HCT116 (cell line): ENCODE data around the gene SNX25. TPM values are rescaled to one million over a fixed set of nuclear protein-coding genes. Genes with fewer than 3 reads are reported as not detected.

ENCODE experiments used
- ATAC-seq: fragments of 200-7000 bp; cut with Tn5 transposase; 2 replicates; pipeline ENCODE4 v1.9.1; 2020; ENCODE audit warnings: mild to moderate bottlenecking, moderate library complexity
- BruUV-seq: library from RNA; stranded (reverse); fragments of 400-500 nt; replicated peaks from 2 replicates; lab custom pipeline; 2021; lab: Mats Ljungman, UMichigan
- CTCF ChIA-PET: fragments of 300-600 bp; sonication (Branson Sonifier 250); formaldehyde crosslinking; loops from one replicate; lab custom pipeline; 2021; ENCODE audit warnings: antibody characterized with exemption; lab: Charles Lee
- POLR2A ChIA-PET: fragments of 300-600, 350-600 bp; sonication (Branson Sonifier 250); formaldehyde crosslinking; loops from one replicate; lab custom pipeline; 2021; ENCODE audit warnings: antibody characterized with exemption; lab: Charles Lee
- RAD21 ChIA-PET, 2 experiments: fragments of 300-600 bp; sonication (Branson Sonifier 250); formaldehyde crosslinking; loops; one replicate each; lab custom pipeline; 2023; ENCODE audit warnings: low total read pairs in 2 of 2; ENCODE audit not compliant: uncharacterized antibody in 2 of 2, unreplicated experiment in 2 of 2, low non-redundant PET in 1 of 2; lab: Charles Lee
- DNase-seq: peaks from one replicate; pipeline ENCODE4 v3.0.0-alpha.2; 2010; ENCODE audit warnings: low read depth, low spot score
- H2AFZ ChIP-seq: fragments of 200-600 bp; shearing (Covaris generic), sonication (generic); 2 replicates; pipeline ENCODE4 v1.6.1; 2017; ENCODE audit warnings: low read depth, mixed run types, mixed read lengths, antibody characterized with exemption, low read length; ENCODE audit not compliant: poor library complexity, severe bottlenecking
- H3K27ac ChIP-seq: 2 replicates; pipeline ENCODE4 v1.5.1; 2012; ENCODE audit warnings: low read depth, low read length
- H3K27me3 ChIP-seq: fragments of 200-600 bp; sonication (generic); 2 replicates; pipeline ENCODE4 v1.6.1; 2016; ENCODE audit warnings: mixed run types, low read length, mixed read lengths; ENCODE audit not compliant: insufficient read depth
- H3K36me3 ChIP-seq, 2 experiments: fragments of 200-500 bp in 1 of 2; fragments of 200-600 bp in 1 of 2; sonication (Bioruptor generic) in 1 of 2; sonication (generic) in 1 of 2; 2 replicates each; pipeline versions ENCODE4 v1.5.1 to v1.6.1; 2014 to 2016; ENCODE audit warnings: low read length in 2 of 2, inconsistent platforms in 1 of 2, mixed read lengths in 1 of 2, mixed run types in 1 of 2; ENCODE audit not compliant: insufficient read depth in 2 of 2, control insufficient read depth in 1 of 2
- H3K4me1 ChIP-seq, 2 experiments: fragments of 200-600 bp in 1 of 2; sonication (generic) in 1 of 2; 2 replicates each; pipeline versions ENCODE4 v1.5.1 to v1.6.1; 2012 to 2017; ENCODE audit warnings: low read length in 2 of 2, inconsistent platforms in 1 of 2, mild to moderate bottlenecking in 1 of 2, mixed read lengths in 1 of 2, mixed run types in 1 of 2, moderate library complexity in 1 of 2; ENCODE audit not compliant: insufficient read depth in 2 of 2, control insufficient read depth in 1 of 2
- H3K4me2 ChIP-seq: fragments of 200-600 bp; sonication (generic); 2 replicates; pipeline ENCODE4 v1.6.1; 2017; ENCODE audit warnings: mixed run types, low read length, mixed read lengths
- H3K4me3 ChIP-seq, 2 experiments: fragments of 200-600 bp in 1 of 2; sonication (generic) in 1 of 2; replicated peaks in 1 of 2; 2 replicates each; pipeline ENCODE4 v1.5.1; 2011 to 2016; ENCODE audit warnings: low read length in 2 of 2, control low read depth in 1 of 2, low read depth in 1 of 2, mild to moderate bottlenecking in 1 of 2, mixed read lengths in 1 of 2, mixed run types in 1 of 2
- H3K79me2 ChIP-seq: fragments of 200-600 bp; sonication (generic); 2 replicates; pipeline ENCODE4 v1.6.1; 2017; ENCODE audit warnings: mild to moderate bottlenecking, mixed run types, low read length, moderate library complexity, mixed read lengths; ENCODE audit not compliant: insufficient read depth
- H3K9ac ChIP-seq: fragments of 200-600 bp; sonication (generic); 2 replicates; pipeline ENCODE4 v1.6.1; 2016; ENCODE audit warnings: low read length, mixed read lengths
- H3K9me2 ChIP-seq: fragments of 200-600 bp; sonication (generic), shearing (Covaris generic); 2 replicates; pipeline ENCODE4 v1.6.1; 2017; ENCODE audit warnings: mixed run types, mild to moderate bottlenecking, moderate library complexity; ENCODE audit not compliant: insufficient read depth
- H3K9me3 ChIP-seq, 2 experiments: fragments of 200-500 bp in 1 of 2; fragments of 200-600 bp in 1 of 2; sonication (Bioruptor generic) in 1 of 2; sonication (generic) in 1 of 2; 2 replicates each; pipeline ENCODE4 v1.6.1; 2014 to 2017; ENCODE audit warnings: low read length in 2 of 2, mixed read lengths in 2 of 2, inconsistent platforms in 1 of 2, low read depth in 1 of 2, mild to moderate bottlenecking in 1 of 2, mixed run types in 1 of 2, moderate library complexity in 1 of 2; ENCODE audit not compliant: control insufficient read depth in 1 of 2, insufficient read depth in 1 of 2
- H4K20me1 ChIP-seq: fragments of 200-600 bp; sonication (generic), shearing (Covaris generic); 2 replicates; pipeline ENCODE4 v1.6.1; 2017; ENCODE audit warnings: mixed run types, mild to moderate bottlenecking, moderate library complexity; ENCODE audit not compliant: insufficient read depth
- CEBPB ChIP-seq: IDR thresholded peaks from 2 replicates; pipeline ENCODE4 v1.6.1; 2012; ENCODE audit warnings: low read depth
- EZH2 ChIP-seq: fragments of 200-600 bp; sonication (generic); IDR thresholded peaks from 2 replicates; pipeline ENCODE4 v1.6.1; 2017; ENCODE audit warnings: antibody characterized with exemption, mixed run types
- EZH2phosphoT487 ChIP-seq: fragments of 200-600 bp; IDR thresholded peaks from 2 replicates; pipeline ENCODE4 v1.6.1; 2018; ENCODE audit warnings: antibody characterized with exemption, borderline replicate concordance
- RAD21 ChIP-seq: IDR thresholded peaks from 2 replicates; pipeline ENCODE4 v1.6.1; 2012; ENCODE audit warnings: low read depth, mild to moderate bottlenecking
- SIN3A ChIP-seq: IDR thresholded peaks from 2 replicates; pipeline ENCODE4 v1.6.1; 2012; ENCODE audit warnings: low read depth
- SP1 ChIP-seq: IDR thresholded peaks from 2 replicates; pipeline ENCODE4 v1.6.1; 2012; ENCODE audit warnings: low read depth
- TCF7L2 ChIP-seq: IDR thresholded peaks from 2 replicates; pipeline ENCODE4 v1.7.0; 2011; ENCODE audit warnings: borderline replicate concordance, inconsistent platforms; ENCODE audit not compliant: insufficient read depth, insufficient read length; ENCODE audit errors: extremely low read depth
- ZNF274 ChIP-seq: fragments of 200-500 bp; sonication (Bioruptor generic); IDR thresholded peaks from 2 replicates; pipeline ENCODE4 v1.6.1; 2014; ENCODE audit warnings: mild to moderate bottlenecking, low read depth, low read length, inconsistent platforms
- intact Hi-C: fragments of 100-400 bp; cut with micrococcal nuclease; formaldehyde crosslinking; loops from 2 replicates; pipeline ENCODE4 v1.10.0; 2022
- total RNA-seq: library from RNA; stranded (reverse); gene quantifications from one replicate; pipeline ENCODE4 v1.2.1, GENCODE V29; 2021; ENCODE audit not compliant: unreplicated experiment
- TF ChIP-seq, protein P1 (sequence below): IDR thresholded peaks from 2 replicates; pipeline ENCODE4 v1.6.1; 2011; ENCODE audit warnings: mild to moderate bottlenecking, low read length, moderate library complexity; ENCODE audit not compliant: insufficient replicate concordance; ENCODE audit errors: extremely low read depth
- TF ChIP-seq, protein P2 (sequence below): IDR thresholded peaks from 2 replicates; pipeline ENCODE4 v1.6.1; 2012

Gene SNX25
- total RNA-seq, 1 experiment from 2014 or later = 20.9 TPM

DNA sequence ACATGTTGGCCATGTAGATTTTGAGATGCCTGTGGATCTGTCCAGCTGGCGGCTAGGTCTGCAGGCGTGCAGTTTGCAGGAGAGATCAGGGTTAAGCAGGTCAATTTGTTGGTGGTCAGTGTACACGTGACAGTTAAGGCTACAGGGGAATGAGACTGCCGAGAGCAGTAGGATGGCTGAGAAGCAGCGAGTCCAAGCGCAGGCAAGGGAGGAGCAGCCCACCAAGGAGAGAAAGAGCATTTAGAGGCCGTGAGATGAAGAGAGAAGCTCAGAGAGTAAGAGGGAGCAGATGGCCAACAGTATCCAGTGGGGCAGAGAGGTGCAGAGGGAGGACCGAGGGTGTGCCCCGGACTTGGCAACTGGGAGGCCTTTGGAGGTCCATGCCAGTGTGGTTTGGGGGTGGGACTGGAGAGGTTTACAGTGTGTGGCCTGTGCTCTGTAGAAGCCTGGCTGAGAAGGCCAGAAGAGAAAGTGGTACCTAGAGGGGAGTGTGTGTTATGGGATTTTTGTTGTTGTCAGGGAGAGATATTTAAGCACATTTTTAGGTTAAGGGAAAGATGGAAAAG is 18.4 kb downstream of the SNX25 start:
- no TSS peak for BruUV-seq
- Histone ChIP-seq H3K4me2 (no peak overlapping the region), H3K9me3 (no peaks in the 10 kb centered on the region), H3K36me3 (no peaks in the 10 kb centered on the region), H3K27me3 (no peaks in the 10 kb centered on the region), H3K27ac (no peak overlapping the region), H3K9me2 (no peaks in the 10 kb centered on the region), H3K9ac (no peak overlapping the region), H2AFZ (no peak overlapping the region), H3K4me1 (peaks cover 4 to 19% of the 10 kb centered on the region in 2 experiments; a peak in 2 of 4 replicates), H3K79me2 (peaks cover 41% of the 10 kb centered on the region), H4K20me1 (no peaks in the 10 kb centered on the region), H3K4me3 (no peak overlapping the region)
- ATAC-seq (no peak), DNase-seq (no peak)
- ChIA-PET RAD21 (no interaction called here), POLR2A (no interaction called here), CTCF (no interaction called here)
- intact Hi-C loops = no loop called here
- TF ChIP-seq SIN3A = no peak
- TF ChIP-seq, protein P1, sequence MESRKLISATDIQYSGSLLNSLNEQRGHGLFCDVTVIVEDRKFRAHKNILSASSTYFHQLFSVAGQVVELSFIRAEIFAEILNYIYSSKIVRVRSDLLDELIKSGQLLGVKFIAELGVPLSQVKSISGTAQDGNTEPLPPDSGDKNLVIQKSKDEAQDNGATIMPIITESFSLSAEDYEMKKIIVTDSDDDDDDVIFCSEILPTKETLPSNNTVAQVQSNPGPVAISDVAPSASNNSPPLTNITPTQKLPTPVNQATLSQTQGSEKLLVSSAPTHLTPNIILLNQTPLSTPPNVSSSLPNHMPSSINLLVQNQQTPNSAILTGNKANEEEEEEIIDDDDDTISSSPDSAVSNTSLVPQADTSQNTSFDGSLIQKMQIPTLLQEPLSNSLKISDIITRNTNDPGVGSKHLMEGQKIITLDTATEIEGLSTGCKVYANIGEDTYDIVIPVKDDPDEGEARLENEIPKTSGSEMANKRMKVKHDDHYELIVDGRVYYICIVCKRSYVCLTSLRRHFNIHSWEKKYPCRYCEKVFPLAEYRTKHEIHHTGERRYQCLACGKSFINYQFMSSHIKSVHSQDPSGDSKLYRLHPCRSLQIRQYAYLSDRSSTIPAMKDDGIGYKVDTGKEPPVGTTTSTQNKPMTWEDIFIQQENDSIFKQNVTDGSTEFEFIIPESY = no peak
- TF ChIP-seq RAD21 = no peak
- no peak for TF ChIP-seq CEBPB
- TF ChIP-seq, protein P2, sequence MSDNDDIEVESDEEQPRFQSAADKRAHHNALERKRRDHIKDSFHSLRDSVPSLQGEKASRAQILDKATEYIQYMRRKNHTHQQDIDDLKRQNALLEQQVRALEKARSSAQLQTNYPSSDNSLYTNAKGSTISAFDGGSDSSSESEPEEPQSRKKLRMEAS = no peak
- no peak for TF ChIP-seq SP1
- TF ChIP-seq TCF7L2 = no peak
- TF ChIP-seq ZNF274 = no peak
- no peak for TF ChIP-seq EZH2
- TF ChIP-seq EZH2phosphoT487 = no peak
